Measurements from ENCODE around the gene HOPX.

- TF ChIP-seq POLR2A (IDR thresholded peaks at IDR 0.05; ENCODE audit: low read length) (no peak), MYC (IDR thresholded peaks at IDR 0.05; ENCODE audit: borderline replicate concordance, low read length) (no peak), CTCF (IDR thresholded peaks at IDR 0.05) (no peak), BHLHE40 (IDR thresholded peaks at IDR 0.05; ENCODE audit: low read depth, low read length) (no peak), RAD21 (conservative IDR thresholded peaks at IDR 0.05 in 1 of 2, IDR thresholded peaks at IDR 0.05 in 1 of 2) (no peak)
Measured at GRCh38 chr4:56704089-56704871, 23.2 kb upstream of the HOPX start.

All from A549 (cell line).